HepG2 (cell line): ENCODE measurements around the gene TUBG2. TPM values are rescaled to one million over a fixed set of nuclear protein-coding genes. Genes with fewer than 3 reads are reported as not detected.

Source experiments
- ATAD3A ChIP-seq: sonication (generic); formaldehyde crosslinking; IDR thresholded peaks from 2 replicates; pipeline ENCODE4 v1.4.0; 2020; ENCODE audit warnings: missing genetic modification reagents
- CEBPG ChIP-seq: IDR thresholded peaks from 2 replicates; pipeline ENCODE4 v1.6.1; 2016
- ISX ChIP-seq: sonication (generic); formaldehyde crosslinking; conservative IDR thresholded peaks from 2 replicates; pipeline ENCODE4 v1.5.0; 2020; ENCODE audit warnings: missing genetic modification reagents
- NFKBIZ ChIP-seq: IDR thresholded peaks from 2 replicates; pipeline ENCODE4 v1.6.1; 2018; ENCODE audit warnings: missing genetic modification reagents, missing compliant biosample characterization
- TCF7L2 ChIP-seq: IDR thresholded peaks from 2 replicates; pipeline ENCODE4 v1.6.1; 2011; ENCODE audit warnings: mild to moderate bottlenecking, low read depth, low read length, moderate library complexity
- TEAD3 ChIP-seq: optimal IDR thresholded peaks from 2 replicates; pipeline ENCODE3; 2016; ENCODE audit warnings: borderline replicate concordance
- ZFY ChIP-seq: sonication (generic); formaldehyde crosslinking; IDR thresholded peaks from 2 replicates; pipeline ENCODE4 v1.4.0; 2020; ENCODE audit warnings: missing genetic modification reagents
- ZNF333 ChIP-seq: sonication (generic); formaldehyde crosslinking; IDR thresholded peaks from 2 replicates; pipeline ENCODE4 v1.4.0; 2020; ENCODE audit warnings: mild to moderate bottlenecking, missing genetic modification reagents, borderline replicate concordance
- ZSCAN12 ChIP-seq: sonication (generic); formaldehyde crosslinking; IDR thresholded peaks from 2 replicates; pipeline ENCODE4 v1.9.0; 2021; ENCODE audit warnings: mild to moderate bottlenecking, missing genetic modification reagents
- polyA plus RNA-seq, 8 experiments: library from polyadenylated mRNA; depleted of rRNA in 3 of 8; stranded (reverse) in 7 of 8; unstranded in 1 of 8; fragments of >200 nt; fragmentation: Illumina TruSeq in 4 of 8; extraction: Trizol in 4 of 8; gene quantifications; 2 replicates each; pipeline versions ENCODE4 v1.2.1 to v1.2.3, GENCODE V29; 2011 to 2016; ENCODE audit warnings: low read depth in 4 of 8, missing spikeins in 1 of 8, mixed read lengths in 1 of 8; ENCODE audit not compliant: insufficient read depth in 1 of 8
- total RNA-seq, 5 experiments: library from RNA; depleted of rRNA; stranded (reverse); fragments of >200 nt; fragmentation: Illumina TruSeq; extraction: Trizol; gene quantifications; 2 replicates each; pipeline ENCODE4 v1.2.3, GENCODE V29; 2016; ENCODE audit warnings: low read depth in 1 of 5
- TF ChIP-seq, protein P1 (sequence below), 2 experiments: fragments of 450-650 bp in 1 of 2; sonication (generic) in 1 of 2; formaldehyde crosslinking in 1 of 2; IDR thresholded peaks; 2 replicates each; pipeline versions ENCODE4 v1.6.1 to v1.8.0; 2016 to 2022; ENCODE audit warnings: antibody characterized with exemption in 1 of 2, mild to moderate bottlenecking in 1 of 2, missing genetic modification reagents in 1 of 2
- TF ChIP-seq, protein P2 (sequence below): sonication (generic); formaldehyde crosslinking; IDR thresholded peaks from 2 replicates; pipeline ENCODE4 v1.4.0; 2020; ENCODE audit warnings: missing genetic modification reagents, borderline replicate concordance
- TF ChIP-seq, protein P3 (sequence below): sonication (generic); formaldehyde crosslinking; IDR thresholded peaks from 2 replicates; pipeline ENCODE4 v1.4.0; 2020; ENCODE audit warnings: low read depth, mild to moderate bottlenecking, missing genetic modification reagents
- TF ChIP-seq, protein P4 (sequence below): fragments of 450-650 bp; IDR thresholded peaks from 2 replicates; pipeline ENCODE4 v1.6.1; 2017

TUBG2 gene
- total and polyA plus RNA-seq, 2 of the 13 experiments (the other 11 are each of a cell fraction or from before 2014, with no cell fraction given), result 16.0 to 42.3 TPM

DNA sequence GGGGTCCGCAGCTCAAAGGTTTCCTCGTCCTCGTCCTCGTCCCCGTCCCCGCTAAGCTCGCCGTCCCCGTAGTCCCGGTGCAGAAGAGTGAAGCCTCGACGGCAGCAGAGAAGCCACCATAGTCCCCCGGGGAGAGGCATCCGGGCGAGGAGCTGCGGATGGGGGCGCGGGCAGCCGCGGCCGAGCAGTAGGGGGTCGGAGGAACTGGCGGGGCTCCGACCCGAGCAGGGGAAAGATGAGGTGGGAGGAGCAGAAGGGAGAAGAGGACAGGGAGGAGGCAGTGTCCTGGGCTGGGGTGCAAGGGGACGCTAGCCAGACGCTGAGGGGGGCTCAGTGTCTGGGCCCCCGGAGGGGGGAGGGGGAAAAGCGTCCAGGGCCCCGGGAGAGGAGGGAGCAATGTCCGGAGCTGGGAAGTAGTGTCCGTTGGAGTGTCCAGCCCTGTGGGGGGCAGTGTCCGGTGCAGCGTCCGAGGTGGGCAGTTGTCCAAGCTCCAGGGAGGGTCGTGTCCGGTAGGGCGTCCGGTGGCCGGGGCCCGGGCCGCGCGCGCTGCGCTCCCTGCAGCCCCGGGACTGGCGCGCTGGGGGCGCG, 17.4 kb downstream of the TUBG2 start, which contains the start of gene PLEKHH3 (continued):
- TF ChIP-seq, protein P1, sequence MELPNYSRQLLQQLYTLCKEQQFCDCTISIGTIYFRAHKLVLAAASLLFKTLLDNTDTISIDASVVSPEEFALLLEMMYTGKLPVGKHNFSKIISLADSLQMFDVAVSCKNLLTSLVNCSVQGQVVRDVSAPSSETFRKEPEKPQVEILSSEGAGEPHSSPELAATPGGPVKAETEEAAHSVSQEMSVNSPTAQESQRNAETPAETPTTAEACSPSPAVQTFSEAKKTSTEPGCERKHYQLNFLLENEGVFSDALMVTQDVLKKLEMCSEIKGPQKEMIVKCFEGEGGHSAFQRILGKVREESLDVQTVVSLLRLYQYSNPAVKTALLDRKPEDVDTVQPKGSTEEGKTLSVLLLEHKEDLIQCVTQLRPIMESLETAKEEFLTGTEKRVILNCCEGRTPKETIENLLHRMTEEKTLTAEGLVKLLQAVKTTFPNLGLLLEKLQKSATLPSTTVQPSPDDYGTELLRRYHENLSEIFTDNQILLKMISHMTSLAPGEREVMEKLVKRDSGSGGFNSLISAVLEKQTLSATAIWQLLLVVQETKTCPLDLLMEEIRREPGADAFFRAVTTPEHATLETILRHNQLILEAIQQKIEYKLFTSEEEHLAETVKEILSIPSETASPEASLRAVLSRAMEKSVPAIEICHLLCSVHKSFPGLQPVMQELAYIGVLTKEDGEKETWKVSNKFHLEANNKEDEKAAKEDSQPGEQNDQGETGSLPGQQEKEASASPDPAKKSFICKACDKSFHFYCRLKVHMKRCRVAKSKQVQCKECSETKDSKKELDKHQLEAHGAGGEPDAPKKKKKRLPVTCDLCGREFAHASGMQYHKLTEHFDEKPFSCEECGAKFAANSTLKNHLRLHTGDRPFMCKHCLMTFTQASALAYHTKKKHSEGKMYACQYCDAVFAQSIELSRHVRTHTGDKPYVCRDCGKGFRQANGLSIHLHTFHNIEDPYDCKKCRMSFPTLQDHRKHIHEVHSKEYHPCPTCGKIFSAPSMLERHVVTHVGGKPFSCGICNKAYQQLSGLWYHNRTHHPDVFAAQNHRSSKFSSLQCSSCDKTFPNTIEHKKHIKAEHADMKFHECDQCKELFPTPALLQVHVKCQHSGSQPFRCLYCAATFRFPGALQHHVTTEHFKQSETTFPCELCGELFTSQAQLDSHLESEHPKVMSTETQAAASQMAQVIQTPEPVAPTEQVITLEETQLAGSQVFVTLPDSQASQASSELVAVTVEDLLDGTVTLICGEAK (IDR thresholded peaks at IDR 0.05), result no peak
- TF ChIP-seq, protein P1 (CRISPR knock-in tag; IDR thresholded peaks at IDR 0.05), result 0 out of 2 replicates have a peak, but pooled peaks have one; percentile 10
- TF ChIP-seq CEBPG (CRISPR knock-in tag), result no peak
- TF ChIP-seq, protein P2, sequence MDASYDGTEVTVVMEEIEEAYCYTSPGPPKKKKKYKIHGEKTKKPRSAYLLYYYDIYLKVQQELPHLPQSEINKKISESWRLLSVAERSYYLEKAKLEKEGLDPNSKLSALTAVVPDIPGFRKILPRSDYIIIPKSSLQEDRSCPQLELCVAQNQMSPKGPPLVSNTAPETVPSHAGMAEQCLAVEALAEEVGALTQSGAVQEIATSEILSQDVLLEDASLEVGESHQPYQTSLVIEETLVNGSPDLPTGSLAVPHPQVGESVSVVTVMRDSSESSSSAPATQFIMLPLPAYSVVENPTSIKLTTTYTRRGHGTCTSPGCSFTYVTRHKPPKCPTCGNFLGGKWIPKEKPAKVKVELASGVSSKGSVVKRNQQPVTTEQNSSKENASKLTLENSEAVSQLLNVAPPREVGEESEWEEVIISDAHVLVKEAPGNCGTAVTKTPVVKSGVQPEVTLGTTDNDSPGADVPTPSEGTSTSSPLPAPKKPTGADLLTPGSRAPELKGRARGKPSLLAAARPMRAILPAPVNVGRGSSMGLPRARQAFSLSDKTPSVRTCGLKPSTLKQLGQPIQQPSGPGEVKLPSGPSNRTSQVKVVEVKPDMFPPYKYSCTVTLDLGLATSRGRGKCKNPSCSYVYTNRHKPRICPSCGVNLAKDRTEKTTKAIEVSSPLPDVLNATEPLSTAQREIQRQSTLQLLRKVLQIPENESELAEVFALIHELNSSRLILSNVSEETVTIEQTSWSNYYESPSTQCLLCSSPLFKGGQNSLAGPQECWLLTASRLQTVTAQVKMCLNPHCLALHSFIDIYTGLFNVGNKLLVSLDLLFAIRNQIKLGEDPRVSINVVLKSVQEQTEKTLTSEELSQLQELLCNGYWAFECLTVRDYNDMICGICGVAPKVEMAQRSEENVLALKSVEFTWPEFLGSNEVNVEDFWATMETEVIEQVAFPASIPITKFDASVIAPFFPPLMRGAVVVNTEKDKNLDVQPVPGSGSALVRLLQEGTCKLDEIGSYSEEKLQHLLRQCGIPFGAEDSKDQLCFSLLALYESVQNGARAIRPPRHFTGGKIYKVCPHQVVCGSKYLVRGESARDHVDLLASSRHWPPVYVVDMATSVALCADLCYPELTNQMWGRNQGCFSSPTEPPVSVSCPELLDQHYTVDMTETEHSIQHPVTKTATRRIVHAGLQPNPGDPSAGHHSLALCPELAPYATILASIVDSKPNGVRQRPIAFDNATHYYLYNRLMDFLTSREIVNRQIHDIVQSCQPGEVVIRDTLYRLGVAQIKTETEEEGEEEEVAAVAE (CRISPR knock-in tag), result no peak
- TF ChIP-seq, protein P3, sequence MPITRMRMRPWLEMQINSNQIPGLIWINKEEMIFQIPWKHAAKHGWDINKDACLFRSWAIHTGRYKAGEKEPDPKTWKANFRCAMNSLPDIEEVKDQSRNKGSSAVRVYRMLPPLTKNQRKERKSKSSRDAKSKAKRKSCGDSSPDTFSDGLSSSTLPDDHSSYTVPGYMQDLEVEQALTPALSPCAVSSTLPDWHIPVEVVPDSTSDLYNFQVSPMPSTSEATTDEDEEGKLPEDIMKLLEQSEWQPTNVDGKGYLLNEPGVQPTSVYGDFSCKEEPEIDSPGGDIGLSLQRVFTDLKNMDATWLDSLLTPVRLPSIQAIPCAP (CRISPR knock-in tag), result no peak
- no peak for TF ChIP-seq TEAD3 (CRISPR knock-in tag)
- no peak for TF ChIP-seq ATAD3A (CRISPR knock-in tag)
- no peak for TF ChIP-seq ISX
- no peak; the same call in 1 of the 2 replicates for TF ChIP-seq NFKBIZ (CRISPR knock-in tag)
- TF ChIP-seq ZNF333 (CRISPR knock-in tag), result peak; percentile 83; the same call in 1 of the 2 replicates
- TF ChIP-seq, protein P4, sequence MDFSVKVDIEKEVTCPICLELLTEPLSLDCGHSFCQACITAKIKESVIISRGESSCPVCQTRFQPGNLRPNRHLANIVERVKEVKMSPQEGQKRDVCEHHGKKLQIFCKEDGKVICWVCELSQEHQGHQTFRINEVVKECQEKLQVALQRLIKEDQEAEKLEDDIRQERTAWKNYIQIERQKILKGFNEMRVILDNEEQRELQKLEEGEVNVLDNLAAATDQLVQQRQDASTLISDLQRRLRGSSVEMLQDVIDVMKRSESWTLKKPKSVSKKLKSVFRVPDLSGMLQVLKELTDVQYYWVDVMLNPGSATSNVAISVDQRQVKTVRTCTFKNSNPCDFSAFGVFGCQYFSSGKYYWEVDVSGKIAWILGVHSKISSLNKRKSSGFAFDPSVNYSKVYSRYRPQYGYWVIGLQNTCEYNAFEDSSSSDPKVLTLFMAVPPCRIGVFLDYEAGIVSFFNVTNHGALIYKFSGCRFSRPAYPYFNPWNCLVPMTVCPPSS, result no peak
- no peak for TF ChIP-seq TCF7L2
- no peak for TF ChIP-seq ZSCAN12 (CRISPR knock-in tag)
- TF ChIP-seq ZFY (CRISPR knock-in tag), result peak; percentile 52
